Mucosa of descending colon (tissue), 3 donors: ENCODE data around the gene KLHDC10. TPM values are rescaled to one million over a fixed set of nuclear protein-coding genes. Genes with fewer than 3 reads are reported as not detected.
"Not testable (repeated sequence)": the region's sequence is repeated elsewhere in the genome, so short reads cannot be mapped to it uniquely, and the experiment has no call there.

Source experiments
- ATAC-seq: fragments of 200-7000 bp; cut with Tn5 transposase; one replicate; pipeline ENCODE4 v1.9.1; 2020; ENCODE audit warnings: mild to moderate bottlenecking, moderate library complexity
- DNase-seq, 3 donors: peaks; one replicate each; pipeline ENCODE4 v3.0.0-alpha.2; 2020
- H3K36me3 ChIP-seq: fragments of 200-600 bp; one replicate; pipeline ENCODE4 v1.8.0; 2021; ENCODE audit warnings: low read depth, mild to moderate bottlenecking
- H3K4me1 ChIP-seq: fragments of 200-600 bp; one replicate; pipeline ENCODE4 v1.8.0; 2021; ENCODE audit warnings: low read depth, mild to moderate bottlenecking
- H3K4me3 ChIP-seq: fragments of 200-600 bp; one replicate; pipeline ENCODE4 v1.8.0; 2021; ENCODE audit warnings: mild to moderate bottlenecking
- H3K9me3 ChIP-seq: fragments of 200-600 bp; one replicate; pipeline ENCODE4 v1.8.0; 2021; ENCODE audit warnings: mild to moderate bottlenecking
- CTCF ChIP-seq: fragments of 200-600 bp; IDR thresholded peaks from one replicate; pipeline ENCODE4 v1.8.0; 2022; ENCODE audit warnings: antibody characterized with exemption, mild to moderate bottlenecking
- intact Hi-C, 2 donors: fragments of 100-400 bp; cut with DNase I in 1 of 2; cut with micrococcal nuclease in 1 of 2; formaldehyde crosslinking; loops; one replicate each; pipeline versions ENCODE4 v1.11.0 to v1.11.1; 2022; cut with DNase I, micrococcal nuclease
- total RNA-seq, 3 donors: library from RNA; stranded (reverse); fragmentation: NEBNext Ultra II Directional in 2 of 3; extraction: Animal tissue kit (Norgen Biotek cat#: 25700) in 2 of 3; gene quantifications; one replicate each; pipeline versions ENCODE4 v1.2.1 to v1.2.4, GENCODE V29; 2021 to 2023
- donor health status: DM: no; HTN: no; CAD: no; lungs with moderate emphysema.
- donor health status: DM: no; HTN: no; CAD: no.
- donor health status: DM: no; HTN: yes; CAD: no.

KLHDC10 gene
- total RNA-seq, 3 donors from 2014 or later = 30.1 to 36.2 (median 34.1) TPM

- intact Hi-C loops = no loop called here
- peaks cover 16% of the 10 kb centered on the region for H3K4me1 ChIP-seq
- no peak for DNase-seq
- no peak overlapping the region for H3K4me3 ChIP-seq
- TF ChIP-seq CTCF = no peak
- no peak for ATAC-seq
- H3K36me3 ChIP-seq = no peaks in the 10 kb centered on the region
- H3K9me3 ChIP-seq = no peaks in the 10 kb centered on the region
These were observed 41.8 kb downstream of the KLHDC10 start for GRCh38 chr7:130112093-130112492.

- Histone ChIP-seq H3K36me3 (no peaks in the 10 kb centered on the region), H3K9me3 (no peaks in the 10 kb centered on the region), H3K4me1 (peaks cover 16% of the 10 kb centered on the region), H3K4me3 (no peak overlapping the region)
- ATAC-seq (peak; percentile 56), DNase-seq (no peak)
- intact Hi-C loops = no loop called here
- no peak for TF ChIP-seq CTCF
These were observed 42.5 kb downstream of the KLHDC10 start for GRCh38 chr7:130112662-130113425.

- DNase-seq, H3K4me3 ChIP-seq, H3K9me3 ChIP-seq, intact Hi-C loops, ATAC-seq, H3K36me3 ChIP-seq: not testable (repeated sequence)
- peaks cover 16% of the 10 kb centered on the region for H3K4me1 ChIP-seq
These were observed 43.1 kb downstream of the KLHDC10 start for GRCh38 chr7:130113426-130113805.

GRCh38 chr7:130113887-130114286 lies 43.6 kb downstream of the KLHDC10 start:
- intact Hi-C loops = no loop called here
- Histone ChIP-seq H3K9me3 (no peaks in the 10 kb centered on the region), H3K36me3 (no peaks in the 10 kb centered on the region), H3K4me1 (peaks cover 16% of the 10 kb centered on the region), H3K4me3 (no peak overlapping the region)
- ATAC-seq (peak; percentile 97), DNase-seq (peak in 1 of 3 donors; percentile 40)
- no peak for TF ChIP-seq CTCF

- TF ChIP-seq CTCF = no peak
- H3K9me3 ChIP-seq = no peaks in the 10 kb centered on the region
- no peaks in the 10 kb centered on the region for H3K36me3 ChIP-seq
- ATAC-seq (peak; percentile 11), DNase-seq (no peak)
- no peak overlapping the region for H3K4me3 ChIP-seq
- peaks cover 16% of the 10 kb centered on the region for H3K4me1 ChIP-seq
- intact Hi-C loops = no loop called here
These were observed 44.0 kb downstream of the KLHDC10 start for GRCh38 chr7:130114374-130114773.

GRCh38 chr7:130114776-130115175 lies 44.4 kb downstream of the KLHDC10 start:
- ATAC-seq (no peak), DNase-seq (no peak)
- Histone ChIP-seq H3K9me3 (no peaks in the 10 kb centered on the region), H3K4me3 (no peak overlapping the region), H3K4me1 (peaks cover 16% of the 10 kb centered on the region), H3K36me3 (no peaks in the 10 kb centered on the region)
- TF ChIP-seq CTCF = no peak
- intact Hi-C loops = no loop called here
